Skeletal muscle cell (primary cell): ENCODE data around the gene AAGAB.

Experiments used
- DNase-seq: peaks from one replicate; pipeline ENCODE4 v3.0.0-alpha.2; 2010; ENCODE audit warnings: low read depth
- H3K4me3 ChIP-seq: 2 replicates; pipeline ENCODE4 v1.5.1; 2011; ENCODE audit warnings: low read depth, mild to moderate bottlenecking, control low read depth, low read length, moderate library complexity

AAGAB gene

GRCh38 chr15:67176195-67176971 lies 78.1 kb downstream of the AAGAB start:
- H3K4me3 ChIP-seq, result no peak overlapping the region
- no peak for DNase-seq

GRCh38 chr15:67175643-67176071 lies 78.8 kb downstream of the AAGAB start:
- no peak overlapping the region for H3K4me3 ChIP-seq
- DNase-seq, result no peak

- DNase-seq, result no peak
- no peak overlapping the region for H3K4me3 ChIP-seq
These were observed 79.4 kb downstream of the AAGAB start for GRCh38 chr15:67174864-67175573.

GRCh38 chr15:67174446-67174845 lies 80.0 kb downstream of the AAGAB start:
- DNase-seq, result no peak
- no peak overlapping the region for H3K4me3 ChIP-seq

GRCh38 chr15:67173786-67174185 lies 80.7 kb downstream of the AAGAB start:
- H3K4me3 ChIP-seq, result no peak overlapping the region
- no peak for DNase-seq

GRCh38 chr15:67173005-67173404 lies 81.5 kb downstream of the AAGAB start:
- DNase-seq, result no peak
- H3K4me3 ChIP-seq, result no peak overlapping the region

- H3K4me3 ChIP-seq, result no peak overlapping the region
- DNase-seq, result no peak
These were observed 82.3 kb downstream of the AAGAB start for GRCh38 chr15:67172172-67172571.

- H3K4me3 ChIP-seq, result no peak overlapping the region
- no peak for DNase-seq
These were observed 83.0 kb downstream of the AAGAB start for GRCh38 chr15:67171471-67171870.

- H3K4me3 ChIP-seq, result no peak overlapping the region
- no peak for DNase-seq
These were observed 84.1 kb downstream of the AAGAB start for GRCh38 chr15:67170143-67170925.

- no peak for DNase-seq
- H3K4me3 ChIP-seq, result no peak overlapping the region
These were observed 85.8 kb downstream of the AAGAB start for GRCh38 chr15:67168694-67169093.

- no peak overlapping the region for H3K4me3 ChIP-seq
- DNase-seq, result no peak
These were observed 87.4 kb downstream of the AAGAB start for GRCh38 chr15:67167091-67167490.

GRCh38 chr15:67166280-67167009 lies 88.0 kb downstream of the AAGAB start:
- H3K4me3 ChIP-seq, result no peak overlapping the region
- no peak for DNase-seq

GRCh38 chr15:67165254-67166253 lies 88.9 kb downstream of the AAGAB start:
- peak; percentile 56 for DNase-seq
- H3K4me3 ChIP-seq, result no peak overlapping the region

- no peak overlapping the region for H3K4me3 ChIP-seq
- no peak for DNase-seq
These were observed 89.6 kb downstream of the AAGAB start for GRCh38 chr15:67164811-67165253.

GRCh38 chr15:67164401-67164791 lies 90.1 kb downstream of the AAGAB start:
- no peak for DNase-seq
- no peak overlapping the region for H3K4me3 ChIP-seq

GRCh38 chr15:67163180-67163579 lies 91.3 kb downstream of the AAGAB start:
- no peak for DNase-seq
- no peak overlapping the region for H3K4me3 ChIP-seq

- H3K4me3 ChIP-seq, result no peak overlapping the region
- DNase-seq, result no peak
These were observed 92.6 kb downstream of the AAGAB start for GRCh38 chr15:67161881-67162280.

GRCh38 chr15:67161412-67161811 lies 93.0 kb downstream of the AAGAB start:
- no peak for DNase-seq
- H3K4me3 ChIP-seq, result no peak overlapping the region
